Stimulated activated CD4-positive, alpha-beta T cell treated with anti-CD3 and anti-CD28 coated beads, Interleukin-15, amount 100 ng/mL, for 48 hours (primary cell): Measurements from ENCODE around the gene C5orf47.

ENCODE experiments used
- DNase-seq, 2 donors: peaks; one replicate each; pipeline ENCODE4 v3.0.0-alpha.2; 2020; ENCODE audit warnings: low read depth in 2 of 2

C5orf47 gene

DNA sequence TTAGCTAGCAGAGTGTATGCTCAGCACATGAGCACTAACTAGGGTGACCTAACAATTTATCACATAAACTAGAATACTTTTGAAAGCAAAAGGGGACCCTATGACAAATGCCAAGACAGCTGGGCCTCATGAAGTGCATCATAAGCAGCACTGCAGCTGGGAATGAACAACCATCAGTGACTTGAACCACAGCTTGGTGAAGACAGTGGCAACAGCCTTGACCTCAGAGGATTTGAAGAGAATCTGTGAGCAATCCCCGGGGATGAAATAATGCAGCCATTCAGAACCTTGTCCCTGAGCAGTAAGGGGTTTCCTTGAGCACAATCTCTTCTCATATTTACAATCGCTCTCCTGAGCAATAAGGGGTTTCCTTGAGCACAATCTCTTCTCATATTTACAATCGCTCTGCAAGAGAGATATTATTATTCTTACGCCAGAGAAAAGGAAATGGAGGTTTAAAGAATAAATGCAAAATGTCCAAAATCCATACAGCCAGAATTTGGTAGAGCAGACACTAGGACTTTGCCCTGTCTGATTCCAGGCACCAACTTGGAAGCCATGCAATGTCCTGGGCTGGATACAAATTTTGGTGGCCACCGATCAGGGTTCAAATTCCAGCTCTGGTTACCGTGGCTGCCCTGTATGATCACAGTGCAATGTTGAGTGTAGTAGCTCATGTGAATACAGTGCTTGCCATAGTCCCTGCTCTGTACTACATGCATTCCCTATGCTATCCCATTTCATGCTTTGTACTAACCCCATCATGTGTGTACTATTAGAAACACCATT, 55.7 kb downstream of the C5orf47 start:
- DNase-seq, result no peak

DNA sequence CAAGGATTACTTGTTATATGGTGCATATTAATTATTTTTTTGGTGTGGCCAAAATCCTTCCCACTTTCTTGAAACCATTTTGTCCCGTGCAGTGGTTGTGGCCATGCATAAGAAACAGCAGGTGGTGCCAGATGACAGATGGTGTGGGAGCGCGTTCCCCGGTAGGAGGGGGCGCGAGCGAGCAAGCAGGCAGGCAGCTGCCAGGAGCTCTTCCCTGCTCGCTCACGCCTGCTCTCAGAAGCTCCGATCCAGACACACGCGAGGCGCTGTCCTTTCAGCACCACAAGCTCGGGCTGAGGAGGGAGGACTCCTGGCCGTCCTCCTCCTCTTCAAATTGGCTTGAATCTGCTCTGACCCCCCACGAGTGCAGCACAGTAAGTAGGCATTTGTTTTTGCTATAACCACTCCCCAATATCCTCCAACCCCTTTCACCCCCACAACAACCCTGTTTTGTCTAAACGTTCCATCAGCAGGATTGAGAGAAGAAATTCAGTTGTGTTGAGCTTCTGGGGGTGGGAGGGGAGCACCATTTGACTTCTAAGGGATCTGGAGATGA, 56.6 kb downstream of the C5orf47 start, which contains the start of gene NSG2:
TSS of gene NSG2 (plus strand) at position 237 of the 556 bp plus-strand sequence. CDS start 1,050 bp downstream, outside the sequence.
- peak; percentile 6 to 9 for DNase-seq

DNA sequence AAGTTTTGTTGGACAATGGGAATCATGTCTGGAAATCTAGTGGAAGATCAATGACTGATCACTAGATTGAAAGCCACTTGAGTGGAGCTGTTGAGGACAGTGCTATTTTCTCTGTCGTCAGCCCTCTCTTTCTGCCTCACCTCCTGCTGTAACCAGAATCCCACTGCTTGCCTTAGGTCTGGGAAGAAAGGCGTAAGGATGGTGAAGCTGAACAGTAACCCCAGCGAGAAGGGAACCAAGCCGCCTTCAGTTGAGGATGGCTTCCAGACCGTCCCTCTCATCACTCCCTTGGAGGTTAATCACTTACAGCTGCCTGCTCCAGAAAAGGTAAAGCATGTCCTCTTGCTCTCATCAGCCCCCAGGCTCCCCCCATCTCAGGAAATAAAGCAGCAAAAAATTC, 57.6 kb downstream of the C5orf47 start:
- no peak for DNase-seq

DNA sequence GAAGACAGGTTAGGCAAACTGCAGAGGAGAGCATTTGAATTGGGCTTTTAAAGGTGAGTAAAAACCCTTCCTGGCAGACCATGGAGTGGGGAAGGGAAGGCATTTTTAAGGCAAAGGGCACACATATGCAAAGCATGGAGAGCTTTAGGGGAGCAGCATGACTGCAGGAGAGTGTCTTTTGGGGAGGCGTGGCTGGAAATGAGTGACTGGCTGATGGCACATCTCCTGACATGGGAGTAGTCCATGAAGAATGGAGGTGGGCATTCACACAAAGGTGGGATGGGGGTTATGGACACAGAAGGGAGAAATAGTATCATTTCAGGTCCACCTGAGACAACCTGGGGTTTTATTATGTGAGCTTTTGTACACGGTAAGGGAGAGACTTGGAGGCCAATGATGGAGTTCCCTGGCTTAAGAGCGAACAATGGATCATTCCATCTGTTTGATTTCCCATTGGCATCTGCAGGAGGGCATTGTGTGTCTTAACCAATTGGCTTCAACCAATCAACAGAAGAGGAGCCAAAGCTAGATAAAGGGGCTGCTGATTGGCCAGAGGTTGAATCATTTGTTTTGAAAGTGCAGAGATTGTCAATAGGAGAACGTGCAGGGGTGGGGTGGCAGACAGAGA, 58.6 kb downstream of the C5orf47 start:
- DNase-seq, result no peak

DNA sequence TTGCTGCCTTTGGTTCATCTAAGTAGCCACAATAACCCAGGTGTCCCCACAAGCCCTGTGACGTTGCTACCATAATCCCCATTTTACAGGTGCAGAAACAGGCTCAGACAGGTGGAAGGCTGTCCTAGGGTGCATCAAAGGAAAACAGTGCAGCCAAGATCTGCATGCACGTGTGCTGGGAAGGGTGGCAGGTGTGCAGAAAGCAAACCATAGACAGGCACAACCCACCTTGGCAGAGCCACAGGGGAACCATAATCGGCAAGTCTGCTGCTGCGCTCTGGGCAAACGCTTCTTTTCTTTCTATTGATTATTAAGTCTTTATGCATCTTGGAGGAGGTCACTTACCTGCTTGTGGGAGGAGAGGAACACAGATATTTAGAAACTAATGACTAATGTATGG, 63.7 kb downstream of the C5orf47 start:
- DNase-seq, result no peak

DNA sequence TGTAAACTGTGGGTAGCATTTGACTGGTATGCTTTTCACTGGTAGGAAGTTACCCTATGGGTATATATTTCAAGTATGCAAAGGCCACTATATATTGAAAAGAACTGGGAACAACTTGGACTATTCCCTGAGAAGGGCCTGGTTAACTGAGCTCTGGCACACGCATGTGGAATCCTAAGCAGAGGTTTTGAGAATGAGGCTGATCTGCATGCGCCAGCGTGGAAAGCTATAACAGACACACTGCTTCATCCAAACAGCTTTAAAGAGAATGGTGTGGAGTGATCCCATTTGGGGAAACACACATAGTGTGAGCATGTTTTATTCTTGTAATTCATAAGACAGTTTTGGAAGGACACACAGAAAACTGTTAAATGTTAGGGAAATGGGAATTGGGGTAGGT, 64.9 kb downstream of the C5orf47 start:
- no peak for DNase-seq
